ENCODE measurements around the gene SCAMP1. TPM values are rescaled to one million over a fixed set of nuclear protein-coding genes. Genes with fewer than 3 reads are reported as not detected.
"Not testable (repeated sequence)": the region's sequence is repeated elsewhere in the genome, so short reads cannot be mapped to it uniquely, and the experiment has no call there.

Gene SCAMP1
- total RNA-seq, 1 experiment from 2014 or later: 28.7 TPM

DNA sequence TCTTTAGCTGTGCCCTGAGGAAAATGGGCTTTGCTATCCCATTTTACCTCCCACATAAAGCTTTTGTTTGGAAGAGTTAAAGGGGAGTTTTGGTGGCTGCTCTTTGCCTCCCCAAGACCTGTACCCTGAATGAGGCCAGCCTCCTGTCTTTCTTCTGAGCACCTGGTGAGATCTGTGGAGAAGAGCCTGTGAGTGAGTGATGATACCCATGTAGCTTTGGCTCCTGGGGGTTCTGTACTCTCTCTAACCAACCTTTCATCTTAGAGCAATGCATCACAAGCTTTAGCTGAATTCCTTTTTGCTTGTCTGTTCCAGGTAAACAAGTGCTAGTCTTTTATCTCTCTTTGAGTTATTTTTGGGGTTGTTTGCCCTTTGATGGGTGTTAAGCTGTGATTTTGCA, 73.6 kb downstream of the SCAMP1 start:
- intact Hi-C loops (cut with micrococcal nuclease; ENCODE audit: unreplicated experiment): no loop called here
- Histone ChIP-seq H3K4me3 (ENCODE audit: low read depth, low read length, poor library complexity, severe bottlenecking) (no peak overlapping the region), H3K27me3 (replicated peaks; ENCODE audit: insufficient read depth, low read depth, low read length, poor library complexity) (no peaks in the 10 kb centered on the region), H3K4me1 (ENCODE audit: insufficient read depth, low read length, poor library complexity, severe bottlenecking) (no peaks in the 10 kb centered on the region), H3K27ac (ENCODE audit: low read depth, low read length, poor library complexity, severe bottlenecking) (no peak overlapping the region), H3K9me3 (ENCODE audit: low read depth, low read length, poor library complexity, severe bottlenecking) (no peaks in the 10 kb centered on the region), H3K36me3 (ENCODE audit: insufficient read depth, low read length, poor library complexity, severe bottlenecking) (no peaks in the 10 kb centered on the region)
- no peak for DNase-seq (ENCODE audit: low spot score)
- no TSS peak for BruUV-seq (replicated peaks)
- TF ChIP-seq EZH2 (IDR thresholded peaks at IDR 0.05; ENCODE audit: borderline replicate concordance, low read depth, low read length, poor library complexity, severe bottlenecking): no peak
- TF ChIP-seq, protein P1, sequence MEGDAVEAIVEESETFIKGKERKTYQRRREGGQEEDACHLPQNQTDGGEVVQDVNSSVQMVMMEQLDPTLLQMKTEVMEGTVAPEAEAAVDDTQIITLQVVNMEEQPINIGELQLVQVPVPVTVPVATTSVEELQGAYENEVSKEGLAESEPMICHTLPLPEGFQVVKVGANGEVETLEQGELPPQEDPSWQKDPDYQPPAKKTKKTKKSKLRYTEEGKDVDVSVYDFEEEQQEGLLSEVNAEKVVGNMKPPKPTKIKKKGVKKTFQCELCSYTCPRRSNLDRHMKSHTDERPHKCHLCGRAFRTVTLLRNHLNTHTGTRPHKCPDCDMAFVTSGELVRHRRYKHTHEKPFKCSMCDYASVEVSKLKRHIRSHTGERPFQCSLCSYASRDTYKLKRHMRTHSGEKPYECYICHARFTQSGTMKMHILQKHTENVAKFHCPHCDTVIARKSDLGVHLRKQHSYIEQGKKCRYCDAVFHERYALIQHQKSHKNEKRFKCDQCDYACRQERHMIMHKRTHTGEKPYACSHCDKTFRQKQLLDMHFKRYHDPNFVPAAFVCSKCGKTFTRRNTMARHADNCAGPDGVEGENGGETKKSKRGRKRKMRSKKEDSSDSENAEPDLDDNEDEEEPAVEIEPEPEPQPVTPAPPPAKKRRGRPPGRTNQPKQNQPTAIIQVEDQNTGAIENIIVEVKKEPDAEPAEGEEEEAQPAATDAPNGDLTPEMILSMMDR (conservative IDR thresholded peaks at IDR 0.05; ENCODE audit: low read depth, low read length): no peak
- POLR2A ChIA-PET (ENCODE audit: low non-redundant PET): no interaction called here
- CTCF ChIA-PET: no interaction called here

DNA sequence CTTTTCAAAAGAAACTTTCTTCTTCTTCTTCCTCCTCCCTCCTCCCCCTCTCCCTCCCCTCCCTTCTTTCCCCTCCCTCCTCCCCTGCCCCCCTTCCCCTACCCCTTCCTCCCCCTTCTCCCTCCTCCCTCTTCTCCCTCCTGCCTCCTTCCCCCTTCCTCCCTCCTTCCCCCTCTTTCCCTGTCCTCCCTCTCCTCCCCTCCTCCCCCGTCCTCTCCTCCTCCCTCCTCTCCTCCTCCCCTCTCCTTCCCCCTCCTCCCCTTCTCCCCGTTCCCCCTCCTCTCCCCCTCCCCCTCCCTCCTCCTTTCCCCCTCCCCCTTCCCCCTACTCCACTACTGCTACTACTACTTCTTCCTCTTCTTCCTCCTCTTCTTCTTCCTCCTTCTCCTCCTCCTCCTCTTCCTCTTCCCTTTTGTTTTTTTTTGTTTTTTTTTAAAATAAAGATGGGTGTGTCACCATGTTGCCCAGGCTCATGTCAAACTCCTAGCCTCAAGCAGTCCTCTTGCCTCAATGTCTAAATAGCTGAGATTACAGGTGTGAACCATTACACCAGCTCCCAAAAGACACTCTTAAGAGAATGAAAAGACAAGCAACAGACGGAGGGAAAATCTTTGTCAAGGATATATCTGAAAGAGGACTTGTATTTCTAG, 87.5 kb downstream of the SCAMP1 start:
- CTCF ChIA-PET: no interaction called here
- intact Hi-C loops (cut with micrococcal nuclease; ENCODE audit: unreplicated experiment): no loop called here
- no peaks in the 10 kb centered on the region for H3K36me3 ChIP-seq (ENCODE audit: insufficient read depth, low read length, poor library complexity, severe bottlenecking)

DNA sequence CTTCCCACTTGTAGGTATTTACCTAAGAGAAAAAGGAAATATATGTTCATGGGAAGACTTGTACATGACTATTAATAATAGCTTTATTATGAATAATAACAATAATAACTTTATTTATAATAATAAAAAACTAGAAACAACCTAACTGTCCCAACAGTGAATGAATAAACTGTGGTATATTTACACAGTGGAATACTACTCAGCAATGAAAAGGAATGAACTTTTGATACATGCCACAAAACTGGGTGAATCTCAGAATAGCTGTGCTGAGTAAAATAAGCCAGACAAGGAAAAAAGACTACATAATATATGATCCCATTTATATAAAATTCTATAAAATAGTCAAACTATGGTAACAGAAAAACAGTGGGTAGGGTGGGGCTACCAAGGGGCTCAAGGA, 88.7 kb downstream of the SCAMP1 start:
- Histone ChIP-seq H3K27ac (ENCODE audit: low read depth, low read length, poor library complexity, severe bottlenecking) (no peak overlapping the region), H3K4me3 (ENCODE audit: low read depth, low read length, poor library complexity, severe bottlenecking) (no peak overlapping the region), H3K27me3 (replicated peaks; ENCODE audit: insufficient read depth, low read depth, low read length, poor library complexity) (no peaks in the 10 kb centered on the region), H3K4me1 (ENCODE audit: insufficient read depth, low read length, poor library complexity, severe bottlenecking) (peaks cover 5% of the 10 kb centered on the region), H3K9me3 (ENCODE audit: low read depth, low read length, poor library complexity, severe bottlenecking) (no peaks in the 10 kb centered on the region), H3K36me3 (ENCODE audit: insufficient read depth, low read length, poor library complexity, severe bottlenecking) (no peaks in the 10 kb centered on the region)
- ChIA-PET CTCF (no interaction called here), POLR2A (ENCODE audit: low non-redundant PET) (no interaction called here)
- no peak for TF ChIP-seq EZH2 (IDR thresholded peaks at IDR 0.05; ENCODE audit: borderline replicate concordance, low read depth, low read length, poor library complexity, severe bottlenecking)
- TF ChIP-seq, protein P1 (conservative IDR thresholded peaks at IDR 0.05; ENCODE audit: low read depth, low read length): no peak
- DNase-seq (ENCODE audit: low spot score): no peak
- no TSS peak for BruUV-seq (replicated peaks)
- intact Hi-C loops (cut with micrococcal nuclease; ENCODE audit: unreplicated experiment): no loop called here

More for the DNA sequence above, 87.5 kb downstream of the SCAMP1 start:
- Histone ChIP-seq H3K27me3 (replicated peaks; ENCODE audit: insufficient read depth, low read depth, low read length, poor library complexity) (no peaks in the 10 kb centered on the region), H3K4me1 (ENCODE audit: insufficient read depth, low read length, poor library complexity, severe bottlenecking) (peaks cover 5% of the 10 kb centered on the region), H3K27ac (ENCODE audit: low read depth, low read length, poor library complexity, severe bottlenecking) (no peak overlapping the region), H3K9me3 (ENCODE audit: low read depth, low read length, poor library complexity, severe bottlenecking) (no peaks in the 10 kb centered on the region), H3K4me3 (ENCODE audit: low read depth, low read length, poor library complexity, severe bottlenecking) (no peak overlapping the region)
- no peak for DNase-seq (ENCODE audit: low spot score)
- POLR2A ChIA-PET (ENCODE audit: low non-redundant PET): no interaction called here
- TF ChIP-seq, protein P1 (conservative IDR thresholded peaks at IDR 0.05; ENCODE audit: low read depth, low read length): no peak
- TF ChIP-seq EZH2 (IDR thresholded peaks at IDR 0.05; ENCODE audit: borderline replicate concordance, low read depth, low read length, poor library complexity, severe bottlenecking): no peak
- BruUV-seq (replicated peaks): no TSS peak

DNA sequence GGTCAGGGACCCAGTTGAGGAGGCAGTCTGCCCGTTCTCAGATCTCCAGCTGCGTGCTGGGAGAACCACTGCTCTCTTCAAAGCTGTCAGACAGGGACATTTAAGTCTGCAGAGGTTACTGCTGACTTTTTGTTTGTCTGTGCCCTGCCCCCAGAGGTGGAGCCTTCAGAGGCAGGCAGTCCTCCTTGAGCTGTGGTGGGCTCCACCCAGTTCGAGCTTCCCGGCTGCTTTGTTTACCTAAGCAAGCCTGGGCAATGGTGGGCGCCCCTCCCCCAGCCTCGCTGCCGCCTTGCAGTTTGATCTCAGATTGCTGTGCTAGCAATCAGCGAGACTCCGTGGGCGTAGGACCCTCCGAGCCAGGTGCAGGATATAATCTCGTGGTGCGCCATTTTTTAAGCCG, 97.1 kb downstream of the SCAMP1 start:
- H3K4me1 ChIP-seq (ENCODE audit: insufficient read depth, low read length, poor library complexity, severe bottlenecking); H3K27ac ChIP-seq (ENCODE audit: low read depth, low read length, poor library complexity, severe bottlenecking); H3K4me3 ChIP-seq (ENCODE audit: low read depth, low read length, poor library complexity, severe bottlenecking); H3K9me3 ChIP-seq (ENCODE audit: low read depth, low read length, poor library complexity, severe bottlenecking); BruUV-seq (replicated peaks); DNase-seq (ENCODE audit: low spot score); POLR2A ChIA-PET (ENCODE audit: low non-redundant PET); intact Hi-C loops (cut with micrococcal nuclease; ENCODE audit: unreplicated experiment); CTCF ChIA-PET; H3K36me3 ChIP-seq (ENCODE audit: insufficient read depth, low read length, poor library complexity, severe bottlenecking); H3K27me3 ChIP-seq (replicated peaks; ENCODE audit: insufficient read depth, low read depth, low read length, poor library complexity): not testable (repeated sequence)

Measured in A673 (cell line).